GM18951 (cell line): ENCODE measurements around the gene ACOT7.

Source experiments
- POLR2A ChIP-seq: IDR thresholded peaks from 4 replicates; pipeline ENCODE4 v1.6.1; 2011; ENCODE audit warnings: mild to moderate bottlenecking; ENCODE audit not compliant: insufficient read length, insufficient read depth; ENCODE audit errors: extremely low read depth
- in situ Hi-C: fragments of 300-500 bp; cut with MboI; formaldehyde crosslinking; loops from one replicate; pipeline ENCODE4 v1.12.0; 2022; ENCODE audit warnings: low sequenced_read_pairs, mixed read lengths, inconsistent platforms; ENCODE audit not compliant: unreplicated experiment

Gene ACOT7

DNA sequence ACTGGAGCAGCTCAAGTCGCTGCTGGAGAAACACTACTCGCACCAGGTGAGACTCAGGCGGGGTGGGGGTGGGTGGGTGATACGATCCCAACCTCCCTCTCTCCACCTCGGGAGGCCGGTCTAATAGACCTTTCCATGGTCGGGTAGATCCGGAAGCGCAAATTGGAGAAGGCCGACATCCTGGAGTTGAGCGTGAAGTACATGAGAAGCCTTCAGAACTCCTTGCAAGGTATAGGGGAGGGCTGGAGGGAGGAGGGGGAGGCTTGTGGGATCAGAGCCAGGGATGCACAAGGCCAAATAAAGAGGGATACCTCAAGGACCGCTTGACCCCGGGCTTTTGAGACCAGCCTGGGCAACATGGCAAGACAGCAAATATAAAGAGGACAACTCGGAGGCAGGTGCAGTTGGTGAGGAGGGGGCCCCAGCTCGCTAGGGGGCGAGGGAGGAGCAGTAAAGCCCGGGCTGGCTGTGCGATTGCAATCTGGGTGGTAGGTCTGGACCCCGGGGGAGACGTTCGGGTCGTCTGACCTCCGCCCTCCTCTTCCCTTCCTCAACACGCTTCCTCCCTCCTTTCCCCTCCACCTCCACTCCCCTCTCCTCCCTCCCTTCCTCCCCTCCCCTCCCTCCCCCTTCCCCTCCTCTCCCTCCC lies 149.0 kb downstream of the ACOT7 start:
- in situ Hi-C loops: no loop called here
- TF ChIP-seq POLR2A: no peak

GRCh38 chr1:6243993-6244392 lies 149.6 kb downstream of the ACOT7 start, which contains the start of gene HES3:
Gene HES3, plus strand, starts transcription at chr1:6244179. Its CDS starts 187 bp downstream, at chr1:6244366.
- no peak for TF ChIP-seq POLR2A
- in situ Hi-C loops: no loop called here

DNA sequence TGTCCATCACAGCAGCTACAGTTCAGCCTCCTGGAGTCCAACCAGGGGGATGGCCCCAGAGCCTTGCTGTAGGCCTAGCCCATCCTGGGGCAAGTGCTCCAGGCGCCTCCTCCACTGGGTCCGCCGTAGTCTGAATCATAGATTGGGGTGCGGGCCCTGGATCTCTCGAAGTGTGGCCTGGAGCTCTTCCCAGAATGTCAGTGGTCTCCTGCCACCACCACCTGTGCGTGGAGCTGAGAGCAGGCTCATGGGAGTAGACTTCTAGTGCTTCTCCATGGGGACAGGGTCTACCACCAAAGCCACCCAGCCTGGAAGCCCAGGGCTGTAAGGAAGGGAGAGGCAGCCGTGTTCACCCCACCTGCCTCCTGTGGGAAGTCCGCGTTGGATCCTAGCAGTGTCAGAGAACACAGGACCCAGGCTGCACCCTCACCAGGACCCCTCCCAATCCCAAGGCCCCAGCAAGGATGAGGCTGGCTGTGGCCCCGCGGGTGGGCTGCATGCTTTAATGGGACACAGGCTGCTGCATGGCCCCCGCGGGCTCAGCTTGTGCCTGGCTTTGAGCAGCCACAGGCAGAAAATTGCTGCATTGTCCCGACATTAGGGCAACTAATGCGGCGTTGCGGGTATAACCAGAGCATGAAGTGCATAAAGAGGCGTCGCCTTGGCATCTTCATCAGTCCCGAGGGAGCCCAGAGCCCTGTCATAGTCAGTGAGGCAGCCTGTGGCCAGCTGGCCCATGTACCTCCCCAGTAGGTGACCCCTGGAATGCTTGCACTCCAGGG lies 150.3 kb downstream of the ACOT7 start:
- in situ Hi-C loops: no loop called here
- no peak for TF ChIP-seq POLR2A

- TF ChIP-seq POLR2A: no peak
- in situ Hi-C loops: no loop called here
Observed at GRCh38 chr1:6241887-6242740, 151.5 kb downstream of the ACOT7 start.

DNA sequence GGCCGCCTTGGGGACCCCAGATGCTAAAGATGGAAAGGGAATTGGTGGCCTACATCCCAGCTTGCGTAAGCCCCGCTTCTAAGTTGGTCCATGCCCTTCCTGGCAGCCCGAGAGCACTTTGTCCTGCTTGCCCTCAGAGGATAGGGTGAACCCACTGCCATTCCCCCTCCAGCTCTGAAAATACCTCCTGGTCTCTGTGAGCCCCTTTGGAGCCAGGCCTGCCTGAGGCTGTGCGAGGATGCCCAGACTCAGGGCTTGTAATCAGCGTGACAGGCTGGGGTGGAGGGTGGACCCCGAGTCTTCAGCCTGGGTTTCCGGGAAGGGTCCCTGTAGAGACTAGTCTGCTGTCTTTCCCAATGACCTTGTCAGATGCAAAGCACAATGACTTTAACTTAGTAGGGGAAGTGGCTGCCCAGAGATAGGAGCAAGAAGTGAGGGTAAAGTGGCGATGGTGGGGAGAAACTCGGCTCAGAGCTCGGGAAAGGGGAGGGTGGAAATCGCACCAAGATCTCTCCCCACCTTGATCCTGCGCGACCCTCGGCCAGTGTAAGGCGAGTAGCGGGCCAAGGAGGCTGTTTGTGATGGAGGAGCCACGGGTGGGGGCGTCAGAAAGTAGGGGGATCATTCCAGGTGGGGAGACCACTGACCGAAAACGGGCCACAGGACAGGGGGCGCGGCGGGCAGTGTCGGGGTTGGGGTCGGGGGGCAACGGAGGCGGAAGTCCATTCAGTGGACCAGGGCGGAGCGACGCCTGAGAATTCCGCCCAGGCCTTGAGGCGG lies 152.3 kb downstream of the ACOT7 start:
- TF ChIP-seq POLR2A: no peak
- in situ Hi-C loops: no loop called here

DNA sequence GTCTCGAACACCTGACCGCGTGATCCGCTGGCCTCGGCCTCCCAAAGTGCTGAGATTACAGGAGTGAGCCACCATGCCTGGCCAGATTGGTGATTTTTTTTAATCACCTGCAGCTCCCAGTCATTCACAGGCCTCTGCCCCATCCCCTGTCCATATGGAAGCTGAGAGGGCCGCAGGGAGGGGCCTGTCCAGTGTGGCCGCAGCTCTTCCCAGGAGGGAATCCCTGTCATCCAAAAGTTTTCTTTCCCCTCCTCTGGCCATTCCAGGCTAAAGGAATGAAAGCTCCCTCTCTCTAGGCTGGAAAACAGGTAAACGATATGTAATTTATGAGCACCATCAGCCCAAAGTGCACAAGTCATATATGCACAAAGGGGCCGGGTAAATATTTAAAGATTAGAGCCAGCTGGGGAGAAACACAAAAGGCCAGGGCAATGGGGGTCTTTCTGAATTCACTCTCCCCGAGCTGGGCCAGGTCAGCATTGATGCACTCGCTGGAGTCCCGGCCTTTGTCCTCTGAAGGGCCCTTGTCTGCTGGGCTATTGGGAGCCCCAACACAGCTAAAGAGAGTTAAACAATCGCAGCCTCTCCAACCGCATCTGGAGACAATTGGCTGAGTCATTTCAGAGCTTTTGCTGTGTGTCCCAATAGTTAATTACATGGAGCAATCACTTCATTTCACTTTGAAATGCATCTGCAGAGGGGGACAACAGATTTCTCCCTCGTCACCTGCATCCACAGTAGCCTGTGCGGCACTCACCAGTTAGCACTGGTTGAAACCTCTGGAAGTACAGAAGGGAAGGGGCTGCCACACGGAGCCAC lies 153.4 kb downstream of the ACOT7 start:
- TF ChIP-seq POLR2A: no peak
- in situ Hi-C loops: no loop called here

GRCh38 chr1:6239213-6239752 lies 154.3 kb downstream of the ACOT7 start:
- in situ Hi-C loops: no loop called here

GRCh38 chr1:6237093-6237492 lies 156.5 kb downstream of the ACOT7 start:
- in situ Hi-C loops: no loop called here
- TF ChIP-seq POLR2A: no peak

More at GRCh38 chr1:6239213-6239752, 154.3 kb downstream of the ACOT7 start:
- TF ChIP-seq POLR2A: no peak

DNA sequence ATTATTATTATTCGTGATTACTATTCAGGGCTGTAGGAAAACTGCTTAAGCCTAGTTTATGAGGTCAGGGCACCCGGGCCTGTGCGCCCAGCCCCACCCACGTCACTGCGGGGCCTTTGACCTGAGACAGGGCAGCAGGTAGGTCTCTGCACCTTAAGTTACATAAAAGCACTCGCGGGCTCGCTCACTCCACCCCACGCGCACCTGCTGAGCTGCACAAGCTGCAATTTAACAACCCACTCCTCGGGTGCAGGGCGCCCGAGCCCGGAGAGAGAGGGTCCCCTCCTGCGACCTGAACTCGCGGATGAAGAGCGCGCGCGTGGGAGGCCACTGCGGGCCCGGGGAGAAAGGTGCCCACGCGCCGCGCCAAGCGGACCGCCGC lies 158.3 kb downstream of the ACOT7 start:
- TF ChIP-seq POLR2A: no peak
- in situ Hi-C loops: no loop called here

DNA sequence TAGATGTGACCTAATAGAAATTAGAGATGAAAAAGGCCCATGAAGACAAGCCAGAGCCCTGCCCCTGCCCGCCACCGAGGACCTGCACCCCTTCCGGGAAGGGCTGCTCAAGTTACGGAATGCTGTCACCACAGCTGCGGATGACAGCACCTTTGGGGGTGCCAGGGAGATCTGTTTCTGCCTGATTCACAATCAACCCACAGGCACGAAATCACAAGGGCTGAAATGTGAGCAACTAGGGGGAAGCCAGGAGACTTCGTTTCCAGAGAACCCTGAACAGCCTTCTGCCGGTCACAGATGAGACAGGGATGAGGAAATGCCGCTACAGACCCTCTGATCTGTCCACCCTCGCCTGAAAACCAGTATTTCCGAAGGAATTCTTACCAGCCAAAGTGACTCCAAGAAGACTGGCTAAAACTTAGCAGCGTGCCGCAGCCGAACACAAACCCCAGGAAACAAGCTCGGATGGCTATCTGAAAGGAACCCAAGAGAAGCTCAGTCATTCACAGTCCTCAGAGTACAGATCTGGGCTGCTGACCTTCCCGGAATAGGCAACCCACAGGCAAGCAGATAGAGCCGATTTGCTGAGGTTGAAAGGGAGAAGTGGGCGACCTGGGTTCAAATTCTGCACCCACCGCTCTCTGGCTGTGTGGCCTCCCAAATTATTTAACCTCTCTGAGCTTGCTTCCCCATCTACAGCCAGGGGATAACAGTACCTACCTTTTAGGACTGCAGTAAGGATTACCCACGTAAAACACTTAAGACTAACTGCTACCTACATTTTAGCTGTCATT lies 158.9 kb downstream of the ACOT7 start:
- no peak for TF ChIP-seq POLR2A
- in situ Hi-C loops: no loop called here

DNA sequence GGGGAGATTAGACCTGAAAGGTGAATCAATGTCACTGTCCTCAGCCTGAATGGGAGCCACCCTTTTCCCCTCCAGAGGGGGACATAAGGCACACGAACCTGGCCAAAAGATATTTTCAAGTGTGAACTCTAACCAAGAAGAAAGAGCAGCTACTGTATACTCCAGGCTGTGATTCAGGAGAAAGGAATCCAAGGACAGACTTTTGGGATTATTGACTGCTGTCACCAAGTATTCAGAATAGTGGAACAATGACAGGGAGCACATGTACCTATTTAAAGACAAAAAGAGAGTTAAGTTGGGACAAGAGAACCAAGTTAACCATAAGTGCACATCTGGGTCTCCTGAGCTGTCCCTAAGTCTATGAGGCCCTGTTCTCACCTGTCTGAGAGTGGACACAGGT lies 160.2 kb downstream of the ACOT7 start:
- TF ChIP-seq POLR2A: no peak
- in situ Hi-C loops: no loop called here
